Cerebellar nuclear complex (tissue), 1 donor: Measurements from ENCODE around the gene SYNGR3.
"Not testable (repeated sequence)": the region's sequence is repeated elsewhere in the genome, so short reads cannot be mapped to it uniquely, and the experiment has no call there.

Experiments
- DNase-seq, 2 experiments: peaks; one replicate each; lab custom pipeline; 2025; lab: John Stamatoyannopoulos, UW

The SYNGR3 gene

DNA sequence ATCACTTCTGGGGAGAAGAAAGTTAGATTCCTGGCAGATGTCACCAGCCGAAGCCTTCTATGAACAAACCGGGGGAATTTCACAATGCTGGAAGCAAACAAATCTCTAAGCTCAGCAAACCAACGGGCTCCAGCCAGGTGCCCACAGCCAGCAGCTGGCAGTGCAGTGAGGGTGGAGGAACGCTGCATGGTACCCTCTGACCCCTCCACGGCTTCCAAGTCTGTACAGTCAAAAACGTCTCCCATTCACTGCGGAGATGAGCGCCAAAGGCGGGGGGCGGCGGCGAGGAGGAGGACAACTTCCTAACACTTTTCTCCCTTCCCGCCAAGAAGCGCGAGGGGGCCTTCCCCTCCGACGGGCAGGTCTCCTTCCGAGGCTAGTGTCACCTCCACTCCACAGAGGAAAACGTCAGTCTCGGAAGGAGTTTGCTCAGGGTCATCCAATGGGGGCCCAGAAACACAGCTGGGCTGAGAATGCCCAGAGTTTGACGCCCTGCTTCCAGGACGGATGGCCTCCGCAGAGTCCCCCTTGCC, 18.9 kb downstream of the SYNGR3 start:
- no peak for DNase-seq

DNA sequence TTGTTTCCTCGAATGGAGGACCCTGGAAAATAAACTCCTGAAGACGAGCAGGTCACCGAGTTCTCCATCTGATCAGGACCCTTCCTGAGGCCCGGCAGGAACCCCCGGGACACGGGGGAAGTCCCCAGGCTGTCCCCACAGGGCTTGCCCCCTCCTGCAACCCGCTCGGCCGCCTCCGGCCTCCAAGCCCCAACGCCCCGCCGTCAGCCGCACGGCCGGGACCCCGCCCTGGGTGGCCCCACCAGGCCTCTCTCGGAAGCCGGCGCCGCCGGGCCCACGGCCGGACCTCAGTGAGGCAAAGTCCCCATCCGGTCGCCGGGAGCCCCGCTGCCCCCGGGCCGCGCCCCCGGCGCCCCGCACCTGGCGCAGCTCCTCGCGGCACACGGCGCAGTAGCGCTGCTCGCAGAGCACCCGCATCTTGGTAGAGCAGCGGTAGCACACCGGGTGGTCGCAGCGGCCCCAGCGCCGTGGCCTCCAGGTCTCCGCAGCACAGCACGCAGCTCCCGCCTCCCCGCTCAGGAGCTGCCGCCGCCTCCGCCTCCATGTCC, 19.5 kb downstream of the SYNGR3 start:
- DNase-seq, result no peak

DNA sequence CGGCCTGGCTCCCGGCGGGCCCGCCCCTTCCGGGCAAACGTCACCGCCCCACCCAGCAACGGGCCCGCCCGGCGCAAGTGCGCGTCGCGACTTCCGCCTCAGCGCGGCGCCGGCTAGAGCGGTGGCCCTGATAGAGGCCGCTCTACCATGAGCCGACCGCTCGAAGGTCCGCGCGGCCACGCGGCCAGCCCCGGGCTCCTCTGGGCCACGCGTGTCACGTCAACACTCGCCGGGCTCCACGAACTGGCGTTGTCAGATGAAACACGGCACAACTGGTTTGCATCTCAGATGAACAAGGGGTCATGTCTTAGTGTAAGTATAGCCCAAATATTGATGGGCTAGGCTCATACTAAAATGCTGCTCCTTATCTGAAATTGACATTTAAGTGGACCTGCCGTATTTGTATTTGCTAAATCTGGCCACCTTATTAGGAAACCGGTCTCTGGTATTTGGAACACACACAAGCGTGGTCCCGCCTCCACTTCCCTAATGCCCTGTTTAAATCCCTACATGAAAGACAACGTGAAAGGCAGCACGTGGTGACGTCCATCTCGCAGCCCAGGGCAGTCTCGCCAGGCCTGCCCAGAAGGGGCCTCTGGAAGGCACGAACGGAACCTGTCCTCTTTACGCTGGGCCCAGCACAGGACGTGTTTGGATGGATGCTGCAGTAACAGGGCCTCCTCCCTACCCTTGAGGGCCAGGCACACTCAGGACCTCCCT, 20.2 kb downstream of the SYNGR3 start, which contains the start of gene ZNF598:
ZNF598 (minus strand) TSS at position 31 of the 720 bp plus-strand sequence.
- no peak for DNase-seq

DNA sequence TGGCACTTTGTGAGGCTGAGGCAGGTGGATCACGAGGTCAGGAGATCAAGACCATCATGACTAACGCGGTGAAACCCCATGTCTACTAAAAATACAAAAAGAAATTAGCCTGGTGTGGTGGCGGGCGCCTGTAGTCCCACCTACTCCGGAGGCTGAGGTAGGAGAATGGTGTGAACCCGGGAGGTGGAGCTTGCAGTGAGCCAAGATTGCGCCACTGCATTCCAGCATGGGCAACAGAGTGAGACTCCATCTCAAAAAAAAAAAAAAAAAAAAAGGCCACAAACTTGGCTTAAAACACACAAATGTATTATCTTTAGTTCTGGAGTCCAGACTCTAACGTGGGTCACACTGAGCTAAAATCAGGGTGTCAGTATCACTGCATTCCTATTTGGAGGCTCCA, 22.0 kb downstream of the SYNGR3 start:
- DNase-seq, result not testable (repeated sequence)

DNA sequence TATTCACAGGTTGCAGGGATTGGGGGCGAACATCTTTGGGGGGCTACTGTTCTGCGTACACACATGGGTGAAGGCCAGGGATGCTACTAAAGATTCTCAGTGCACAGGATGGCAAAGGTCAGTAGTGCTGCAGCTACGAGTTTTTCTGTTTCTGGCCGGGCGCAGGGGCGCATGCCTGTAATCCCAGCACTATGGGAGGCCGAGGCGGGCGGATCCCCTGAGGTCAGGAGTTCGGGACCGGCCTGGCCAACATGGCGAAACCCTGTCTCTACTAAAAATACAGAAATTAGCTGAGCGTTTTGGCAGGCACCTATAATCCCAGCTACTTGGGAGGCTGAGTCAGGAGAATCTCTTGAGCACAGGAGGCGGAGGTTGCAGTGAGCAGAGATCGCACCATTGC, 23.8 kb downstream of the SYNGR3 start:
- DNase-seq, result no peak

DNA sequence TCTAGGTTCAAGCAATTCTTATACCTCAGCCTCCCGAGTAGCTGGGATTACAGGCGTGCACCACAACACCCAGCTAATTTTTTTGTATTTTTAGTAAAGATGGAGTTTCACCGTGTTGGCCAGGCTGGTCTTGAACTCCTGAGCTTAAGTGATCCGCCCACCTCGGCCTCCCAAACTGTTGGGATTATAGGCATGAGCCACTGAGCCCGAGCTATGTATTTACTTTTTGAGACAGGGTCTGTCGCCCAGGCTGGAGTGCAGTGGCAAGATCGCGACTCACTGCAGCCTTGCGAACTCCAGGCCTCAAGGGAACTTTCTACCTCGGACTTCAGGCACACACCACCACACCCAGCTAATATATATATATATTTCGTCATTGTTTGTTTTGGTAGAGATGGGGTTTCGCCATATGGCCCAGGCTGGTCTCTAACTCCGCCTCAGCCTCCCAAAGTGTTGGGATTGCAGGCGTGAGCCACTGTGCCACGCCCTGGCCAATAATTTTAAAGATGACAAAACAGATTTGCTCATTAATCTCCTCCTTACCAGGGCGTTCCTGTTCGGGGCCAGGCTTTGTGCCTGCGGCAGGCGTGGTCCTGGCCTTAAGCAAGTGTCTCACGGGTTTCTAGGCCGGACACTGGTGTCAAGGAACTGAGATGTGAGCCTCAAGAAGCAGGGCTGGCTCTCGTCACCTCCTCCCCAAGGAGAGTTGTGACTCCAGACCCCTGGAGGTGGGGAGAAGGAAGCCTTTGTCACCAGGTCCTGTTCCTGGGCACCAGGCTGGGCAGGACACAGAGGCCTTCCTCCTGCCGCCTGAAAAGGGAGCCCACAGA, 25.6 kb downstream of the SYNGR3 start:
- no peak for DNase-seq

- DNase-seq, result no peak
These were observed 26.1 kb downstream of the SYNGR3 start for GRCh38 chr16:2015947-2016208.

DNA sequence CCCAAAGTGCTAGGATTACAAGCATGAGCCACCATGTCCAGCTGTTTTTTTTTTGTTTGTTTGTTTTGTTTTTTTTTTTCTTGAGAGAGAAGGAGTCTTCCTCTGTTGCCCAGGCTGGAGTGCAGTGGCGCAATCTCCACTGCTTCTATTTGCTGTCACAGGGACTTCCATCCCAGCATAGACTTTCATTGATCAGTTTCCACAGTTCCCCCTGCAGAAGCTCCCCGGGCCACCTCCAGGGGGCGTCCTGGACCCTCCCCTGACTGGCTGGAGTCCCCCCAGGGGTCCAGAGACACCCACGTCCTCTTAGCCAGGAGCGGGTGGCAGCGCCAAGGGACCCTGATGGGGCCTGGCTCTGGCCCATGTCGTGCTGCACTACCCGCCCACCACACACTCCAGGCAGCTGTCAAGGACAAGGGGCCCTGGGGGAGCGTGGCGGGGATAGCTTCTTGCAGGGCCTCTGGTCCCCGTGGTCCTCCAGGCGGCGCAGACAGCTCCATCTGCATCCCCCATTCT, 26.7 kb downstream of the SYNGR3 start:
- no peak for DNase-seq

DNA sequence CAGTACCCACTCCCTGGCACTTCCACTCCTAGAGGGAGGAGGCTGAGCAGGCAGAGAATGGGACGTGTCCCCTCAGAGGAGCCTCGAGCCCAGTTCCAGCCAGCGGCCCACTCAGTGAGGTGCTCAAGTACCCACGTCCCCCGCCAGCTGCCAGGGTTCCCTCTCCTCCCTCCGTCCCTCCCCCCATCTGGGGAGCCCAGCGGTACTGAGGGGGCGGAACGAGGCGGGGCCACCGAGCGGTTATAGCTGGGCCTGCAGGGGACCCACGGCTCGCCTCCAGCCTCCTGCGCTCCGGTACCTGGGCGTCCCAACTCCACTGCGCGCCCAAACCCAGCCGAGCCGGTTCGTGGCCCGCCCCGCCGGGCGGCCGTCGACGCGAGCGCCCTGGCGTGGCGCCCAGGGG, 29.7 kb downstream of the SYNGR3 start, which contains the start of gene NPW:
NPW (plus strand) TSS at position 268 of the 403 bp plus-strand sequence.
- DNase-seq, result no peak

DNA sequence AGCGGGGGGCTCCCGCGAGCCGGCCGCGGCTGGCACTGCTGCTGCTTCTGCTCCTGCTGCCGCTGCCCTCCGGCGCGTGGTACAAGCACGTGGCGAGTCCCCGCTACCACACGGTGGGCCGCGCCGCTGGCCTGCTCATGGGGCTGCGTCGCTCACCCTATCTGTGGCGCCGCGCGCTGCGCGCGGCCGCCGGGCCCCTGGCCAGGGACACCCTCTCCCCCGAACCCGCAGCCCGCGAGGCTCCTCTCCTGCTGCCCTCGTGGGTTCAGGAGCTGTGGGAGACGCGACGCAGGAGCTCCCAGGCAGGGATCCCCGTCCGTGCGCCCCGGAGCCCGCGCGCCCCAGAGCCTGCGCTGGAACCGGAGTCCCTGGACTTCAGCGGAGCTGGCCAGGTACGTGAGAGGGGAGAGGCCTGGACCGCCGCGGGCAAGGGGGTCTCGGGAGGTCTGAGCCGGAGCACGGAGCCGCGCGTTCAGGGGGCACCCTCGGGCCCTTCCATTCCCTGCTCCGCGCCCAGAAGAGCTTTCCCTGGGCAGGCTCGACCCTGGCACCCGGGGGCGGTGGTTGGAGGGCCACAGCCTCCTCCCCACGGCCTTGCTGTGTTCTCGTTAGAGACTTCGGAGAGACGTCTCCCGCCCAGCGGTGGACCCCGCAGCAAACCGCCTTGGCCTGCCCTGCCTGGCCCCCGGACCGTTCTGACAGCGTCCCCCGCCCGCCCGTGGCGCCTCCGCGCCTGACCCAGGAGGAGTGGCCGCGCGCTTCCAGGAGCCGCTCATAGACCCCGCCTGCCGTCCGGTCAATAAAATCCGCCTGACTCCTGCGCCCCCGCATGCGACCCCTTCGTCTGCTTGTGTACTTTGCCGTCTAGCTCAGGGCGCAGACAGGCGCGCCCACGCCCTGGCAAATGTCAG, 30.4 kb downstream of the SYNGR3 start:
- no peak for DNase-seq

GRCh38 chr16:2022723-2023091, 32.9 kb downstream of the SYNGR3 start:
- no peak for DNase-seq

- peak in 1 of 2 experiments; percentile 74 for DNase-seq
These were observed 33.6 kb downstream of the SYNGR3 start for GRCh38 chr16:2023092-2024031.

GRCh38 chr16:2024032-2024420, 34.3 kb downstream of the SYNGR3 start:
- no peak for DNase-seq

DNA sequence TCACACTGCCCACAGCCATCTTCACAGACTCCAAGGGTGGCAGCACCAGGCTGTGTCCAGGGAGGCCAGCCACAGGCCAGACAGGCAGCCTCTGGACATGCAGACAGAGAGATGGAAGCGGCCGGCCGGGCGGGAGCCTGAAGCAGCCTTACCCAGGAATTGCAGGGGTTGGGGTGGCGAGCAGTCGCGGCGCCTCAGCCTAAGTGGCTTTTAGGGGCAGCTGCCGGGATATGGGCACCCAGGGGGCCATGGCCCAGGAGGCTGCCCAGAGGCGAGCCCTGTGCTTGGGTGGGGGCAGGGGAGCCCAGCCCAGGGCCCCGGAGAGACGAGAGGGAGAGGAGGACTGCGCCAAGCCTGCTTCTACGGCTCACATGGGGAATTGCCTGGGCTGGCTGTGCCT, 35.5 kb downstream of the SYNGR3 start:
- no peak for DNase-seq

GRCh38 chr16:2025878-2026460, 36.2 kb downstream of the SYNGR3 start:
- DNase-seq, result no peak

GRCh38 chr16:2026461-2027023, 36.8 kb downstream of the SYNGR3 start, which contains the start of gene NHERF2:
Gene NHERF2 (plus strand): TSS chr16:2026902. CDS start chr16:2027006, 104 bp downstream.
- no peak for DNase-seq

DNA sequence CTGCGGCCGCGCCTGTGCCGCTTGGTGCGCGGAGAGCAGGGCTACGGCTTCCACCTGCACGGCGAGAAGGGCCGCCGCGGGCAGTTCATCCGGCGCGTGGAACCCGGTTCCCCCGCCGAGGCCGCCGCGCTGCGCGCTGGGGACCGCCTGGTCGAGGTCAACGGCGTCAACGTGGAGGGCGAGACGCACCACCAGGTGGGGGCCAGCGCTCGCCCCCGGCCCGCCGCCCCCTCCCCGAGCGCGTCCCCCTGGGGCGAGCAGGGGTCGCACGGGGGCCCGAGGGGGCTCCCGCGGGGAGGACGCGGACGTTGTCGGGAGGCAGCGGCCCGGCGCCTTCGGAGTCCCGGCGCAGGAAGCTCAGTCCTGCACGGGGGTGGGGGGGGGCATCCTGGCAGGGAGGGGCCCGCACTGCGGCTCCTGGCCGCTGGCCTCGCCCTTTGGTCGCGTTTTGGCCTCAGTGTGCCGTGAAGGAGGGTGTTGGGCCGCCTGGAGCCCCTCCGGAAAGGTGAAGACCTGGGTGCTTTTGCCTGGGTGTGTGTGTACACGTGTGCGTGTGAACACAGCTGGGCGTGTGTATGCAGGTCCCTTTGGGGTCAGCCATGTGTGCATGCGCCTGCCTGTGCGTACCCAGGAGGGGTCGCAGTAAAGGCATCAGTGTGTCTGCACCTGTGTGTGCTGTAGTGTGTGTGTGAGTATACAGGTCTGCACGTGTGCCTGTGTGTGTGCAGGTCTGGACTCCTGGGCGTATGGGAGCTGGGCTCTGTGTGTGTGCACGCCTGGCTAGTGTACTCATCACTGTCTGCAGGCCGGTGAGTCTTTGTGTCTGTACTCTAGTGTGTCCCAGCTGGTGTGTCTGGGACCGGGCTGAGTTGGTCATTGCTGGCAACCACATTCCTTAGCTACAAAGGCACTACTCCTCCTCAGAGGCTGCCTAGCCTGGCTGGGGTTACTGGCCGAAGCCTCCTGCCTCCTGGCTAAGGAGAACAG, 37.5 kb downstream of the SYNGR3 start:
- DNase-seq, result no peak

GRCh38 chr16:2028146-2028545, 38.4 kb downstream of the SYNGR3 start:
- no peak for DNase-seq
